GM12891 (cell line): ENCODE results near the gene AKR1C4.

ENCODE experiments used
- PAX5 ChIP-seq: IDR thresholded peaks from 2 replicates; pipeline ENCODE4 v1.6.1; 2011; ENCODE audit warnings: low read length, moderate library complexity, mild to moderate bottlenecking; ENCODE audit not compliant: insufficient read depth, severe bottlenecking
- POLR2A ChIP-seq: IDR thresholded peaks from 2 replicates; pipeline ENCODE4 v1.6.1; 2011; ENCODE audit warnings: low read depth, low read length, control low read depth
- POLR2AphosphoS5 ChIP-seq: IDR thresholded peaks from 2 replicates; pipeline ENCODE4 v1.6.1; 2011; ENCODE audit warnings: low read depth, low read length, control low read depth

DNA sequence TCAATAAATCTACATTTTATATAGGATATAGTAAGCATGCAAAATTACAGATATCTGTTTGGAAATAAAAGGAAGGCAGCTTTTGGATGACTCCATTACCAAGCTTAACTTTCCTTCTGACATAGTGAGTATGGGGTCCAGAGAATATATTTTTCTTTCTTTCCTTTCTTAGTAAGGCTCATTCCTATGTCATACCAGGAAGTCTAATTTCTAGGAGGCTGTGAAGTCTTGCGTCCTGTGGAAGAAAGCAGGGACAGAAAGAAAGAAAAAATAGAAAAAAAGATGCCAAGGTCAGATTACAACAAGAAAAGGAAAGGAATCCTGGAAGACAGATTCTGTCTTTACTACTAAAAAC, 48.0 kb upstream of the AKR1C4 start:
- TF ChIP-seq POLR2A (no peak), POLR2AphosphoS5 (no peak), PAX5 (no peak)
